ENCODE results near the gene UBA1. TPM values are rescaled to one million over a fixed set of nuclear protein-coding genes. Genes with fewer than 3 reads are reported as not detected.

UBA1 gene
- total RNA-seq, 1 experiment from 2014 or later = 275 TPM

DNA sequence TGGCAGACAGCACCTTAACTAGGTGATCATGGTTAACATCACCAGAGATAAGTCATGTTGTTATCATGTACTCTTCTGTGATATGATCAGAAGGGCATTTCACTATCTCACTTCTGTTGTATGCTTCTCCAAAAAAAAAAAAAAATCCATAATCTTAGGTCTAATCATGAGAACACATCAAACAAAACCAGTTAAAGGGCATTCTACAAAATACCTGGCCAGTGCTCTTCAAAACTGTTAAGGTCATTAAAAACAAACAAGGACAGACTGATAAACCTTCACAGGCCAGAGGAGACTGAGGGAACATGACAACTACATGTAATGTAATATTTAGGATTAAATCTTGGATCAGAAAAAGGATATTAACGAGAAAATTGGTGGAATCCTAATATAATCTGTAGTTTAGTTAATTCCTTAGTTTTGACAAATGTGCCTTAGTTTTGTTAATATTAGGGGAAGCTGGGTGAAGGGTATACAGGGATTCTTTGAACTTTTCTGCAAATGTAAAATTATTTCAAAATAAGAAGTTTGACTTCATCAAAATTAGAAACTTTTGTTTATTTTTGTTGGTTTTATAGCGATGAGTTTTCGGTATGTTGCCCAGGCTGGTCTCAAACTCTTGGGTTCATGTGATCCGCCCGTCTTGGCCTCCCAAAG is 30.6 kb upstream of the UBA1 start:
- H3K27ac ChIP-seq (ENCODE audit: low read depth, low read length) = no peak overlapping the region
- H3K79me2 ChIP-seq (ENCODE audit: insufficient read depth, low read length) = peaks cover 78% of the 10 kb centered on the region

GRCh38 chrX:47164420-47164819 is 29.2 kb upstream of the UBA1 start:
- Histone ChIP-seq H3K36me3 (ENCODE audit: control insufficient read depth in 1 of 2, insufficient read depth in 2 of 2, low read length in 2 of 2) (no peaks in the 10 kb centered on the region), H3K79me2 (ENCODE audit: insufficient read depth, low read length) (peaks cover 74% of the 10 kb centered on the region), H3K9me2 (ENCODE audit: insufficient read depth) (no peaks in the 10 kb centered on the region), H3K4me3 (replicated peaks in 1 of 2; ENCODE audit: low read depth in 1 of 2, low read length in 2 of 2) (no peak overlapping the region), H3K27me3 (ENCODE audit: insufficient read depth, low read length) (no peaks in the 10 kb centered on the region), H4K20me1 (ENCODE audit: insufficient read depth) (no peaks in the 10 kb centered on the region), H3K9me3 (ENCODE audit: control insufficient read depth in 1 of 2, insufficient read depth in 1 of 2, low read depth in 1 of 2, low read length in 2 of 2) (no peaks in the 10 kb centered on the region), H3K9ac (ENCODE audit: low read length) (no peak overlapping the region), H3K4me2 (ENCODE audit: low read length) (no peak overlapping the region), H3K4me1 (ENCODE audit: control insufficient read depth in 1 of 2, insufficient read depth in 2 of 2, low read length in 2 of 2) (no peaks in the 10 kb centered on the region), H3K27ac (ENCODE audit: low read depth, low read length) (no peak overlapping the region), H2AFZ (ENCODE audit: low read depth, low read length, poor library complexity, severe bottlenecking) (no peak overlapping the region)
- TF ChIP-seq EGR1 (IDR thresholded peaks at IDR 0.05; ENCODE audit: low read depth) (no peak), TCF7L2 (IDR thresholded peaks at IDR 0.05; ENCODE audit: borderline replicate concordance, extremely low read depth, insufficient read depth, insufficient read length) (no peak), POLR2A (IDR thresholded peaks at IDR 0.05; ENCODE audit: borderline replicate concordance, extremely low read depth, insufficient read depth, insufficient read length) (no peak), JUND (IDR thresholded peaks at IDR 0.05) (no peak), REST (IDR thresholded peaks at IDR 0.05; ENCODE audit: low read depth) (no peak), SP1 (IDR thresholded peaks at IDR 0.05; ENCODE audit: low read depth) (no peak), ZFX (IDR thresholded peaks at IDR 0.05) (no peak)
- TF ChIP-seq, protein P1, sequence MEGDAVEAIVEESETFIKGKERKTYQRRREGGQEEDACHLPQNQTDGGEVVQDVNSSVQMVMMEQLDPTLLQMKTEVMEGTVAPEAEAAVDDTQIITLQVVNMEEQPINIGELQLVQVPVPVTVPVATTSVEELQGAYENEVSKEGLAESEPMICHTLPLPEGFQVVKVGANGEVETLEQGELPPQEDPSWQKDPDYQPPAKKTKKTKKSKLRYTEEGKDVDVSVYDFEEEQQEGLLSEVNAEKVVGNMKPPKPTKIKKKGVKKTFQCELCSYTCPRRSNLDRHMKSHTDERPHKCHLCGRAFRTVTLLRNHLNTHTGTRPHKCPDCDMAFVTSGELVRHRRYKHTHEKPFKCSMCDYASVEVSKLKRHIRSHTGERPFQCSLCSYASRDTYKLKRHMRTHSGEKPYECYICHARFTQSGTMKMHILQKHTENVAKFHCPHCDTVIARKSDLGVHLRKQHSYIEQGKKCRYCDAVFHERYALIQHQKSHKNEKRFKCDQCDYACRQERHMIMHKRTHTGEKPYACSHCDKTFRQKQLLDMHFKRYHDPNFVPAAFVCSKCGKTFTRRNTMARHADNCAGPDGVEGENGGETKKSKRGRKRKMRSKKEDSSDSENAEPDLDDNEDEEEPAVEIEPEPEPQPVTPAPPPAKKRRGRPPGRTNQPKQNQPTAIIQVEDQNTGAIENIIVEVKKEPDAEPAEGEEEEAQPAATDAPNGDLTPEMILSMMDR (IDR thresholded peaks at IDR 0.05 in 2 of 3, conservative IDR thresholded peaks at IDR 0.05 in 1 of 3; ENCODE audit: borderline replicate concordance in 1 of 3, insufficient read depth in 1 of 3, low read depth in 2 of 3, low read length in 2 of 3) = no peak
- no TSS peak for BruUV-seq (replicated peaks)
- DNase-seq (ENCODE audit: low read depth, low spot score) = no peak
- ChIA-PET CTCF (no interaction called here), RAD21 (ENCODE audit: low non-redundant PET in 1 of 2, low total read pairs in 2 of 2, uncharacterized antibody in 2 of 2, unreplicated experiment in 2 of 2) (no interaction called here), POLR2A (no interaction called here)
- ATAC-seq = no peak
- intact Hi-C loops (cut with micrococcal nuclease) = no loop called here

More for the DNA sequence above, 30.6 kb upstream of the UBA1 start:
- H3K4me3 ChIP-seq (replicated peaks in 1 of 2; ENCODE audit: low read depth in 1 of 2, low read length in 2 of 2) = no peak overlapping the region
- no peak overlapping the region for H3K4me2 ChIP-seq (ENCODE audit: low read length)
- no peaks in the 10 kb centered on the region for H3K36me3 ChIP-seq (ENCODE audit: control insufficient read depth in 1 of 2, insufficient read depth in 2 of 2, low read length in 2 of 2)
- POLR2A ChIA-PET = no interaction called here
- H3K27me3 ChIP-seq (ENCODE audit: insufficient read depth, low read length) = no peaks in the 10 kb centered on the region
- CTCF ChIA-PET = no interaction called here
- RAD21 ChIA-PET (ENCODE audit: low non-redundant PET in 1 of 2, low total read pairs in 2 of 2, uncharacterized antibody in 2 of 2, unreplicated experiment in 2 of 2) = no interaction called here
- H2AFZ ChIP-seq (ENCODE audit: low read depth, low read length, poor library complexity, severe bottlenecking) = no peak overlapping the region
- no TSS peak for BruUV-seq (replicated peaks)
- no peak for ATAC-seq
- TF ChIP-seq CEBPB (IDR thresholded peaks at IDR 0.05; ENCODE audit: low read depth) = no peak
- TF ChIP-seq POLR2A (IDR thresholded peaks at IDR 0.05; ENCODE audit: borderline replicate concordance, extremely low read depth, insufficient read depth, insufficient read length) = no peak
- no peak for TF ChIP-seq TCF7L2 (IDR thresholded peaks at IDR 0.05; ENCODE audit: borderline replicate concordance, extremely low read depth, insufficient read depth, insufficient read length)
- no peak for TF ChIP-seq ATF3 (IDR thresholded peaks at IDR 0.05)
- H3K4me1 ChIP-seq (ENCODE audit: control insufficient read depth in 1 of 2, insufficient read depth in 2 of 2, low read length in 2 of 2) = no peaks in the 10 kb centered on the region
- H3K9me2 ChIP-seq (ENCODE audit: insufficient read depth) = no peaks in the 10 kb centered on the region
- H3K9me3 ChIP-seq (ENCODE audit: control insufficient read depth in 1 of 2, insufficient read depth in 1 of 2, low read depth in 1 of 2, low read length in 2 of 2) = no peaks in the 10 kb centered on the region
- intact Hi-C loops (cut with micrococcal nuclease) = no loop called here
- no peak for DNase-seq (ENCODE audit: low read depth, low spot score)
- H4K20me1 ChIP-seq (ENCODE audit: insufficient read depth) = no peaks in the 10 kb centered on the region
- H3K9ac ChIP-seq (ENCODE audit: low read length) = no peak overlapping the region
